Kidney epithelial cell (primary cell): ENCODE data around the gene PLXNB2. TPM values are rescaled to one million over a fixed set of nuclear protein-coding genes. Genes with fewer than 3 reads are reported as not detected.

Source experiments
- DNase-seq: peaks from one replicate; pipeline ENCODE4 v3.0.0-alpha.2; 2010; ENCODE audit warnings: low read depth
- H3K27me3 ChIP-seq: 2 replicates; pipeline ENCODE4 v1.6.0; 2011; ENCODE audit warnings: low read length; ENCODE audit not compliant: control insufficient read depth, insufficient read depth
- H3K36me3 ChIP-seq: 2 replicates; pipeline ENCODE4 v1.5.1; 2011; ENCODE audit warnings: low read length; ENCODE audit not compliant: control insufficient read depth, insufficient read depth
- H3K4me3 ChIP-seq: 2 replicates; pipeline ENCODE4 v1.5.1; 2011; ENCODE audit warnings: low read depth, mild to moderate bottlenecking, control low read depth, low read length
- total RNA-seq: library from RNA; depleted of rRNA; stranded (reverse); fragments of >200 nt; gene quantifications from 2 replicates; pipeline ENCODE4 v1.2.3, GENCODE V29; 2015
- TF ChIP-seq, protein P1 (sequence below): IDR thresholded peaks from 2 replicates; pipeline ENCODE4 v1.5.1; 2011; ENCODE audit warnings: mild to moderate bottlenecking, moderate library complexity, low read length, control low read depth, inconsistent platforms; ENCODE audit not compliant: insufficient read depth, poor library complexity, severe bottlenecking

Gene PLXNB2
- total RNA-seq, 1 donor from 2014 or later, result 251 TPM

DNA sequence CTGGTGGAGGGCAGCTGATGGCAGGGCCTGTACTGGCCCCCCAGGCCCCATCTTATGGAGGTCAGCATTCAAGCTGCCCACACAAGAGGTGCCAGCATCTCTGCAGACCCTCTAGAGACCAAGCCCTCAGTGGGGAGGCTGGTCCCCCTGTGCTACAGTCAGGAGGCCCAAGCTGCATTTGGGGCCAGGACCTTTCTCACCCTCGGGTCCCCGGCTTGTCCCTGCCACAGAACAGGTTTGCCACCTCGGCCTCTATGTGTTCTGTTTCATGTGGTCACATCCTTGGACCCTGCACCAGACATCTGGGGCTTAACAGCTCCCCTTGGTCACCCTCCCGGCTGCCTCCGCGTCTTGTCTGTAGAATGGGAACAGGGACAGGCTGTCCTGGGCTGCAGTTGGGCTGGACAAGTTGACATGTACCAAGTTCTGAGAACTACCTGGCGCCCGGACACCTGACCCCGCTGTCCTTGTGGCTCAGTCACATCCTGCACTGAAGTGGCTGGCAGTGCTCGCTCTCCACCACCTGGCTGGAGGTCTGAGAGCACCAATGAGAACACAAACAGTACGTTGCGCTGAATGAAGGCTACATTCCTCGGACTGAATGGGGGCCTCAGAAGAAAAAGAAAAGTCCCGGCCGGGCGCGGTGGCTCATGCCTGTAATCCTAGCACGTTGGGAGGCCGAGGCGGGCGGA lies 2.7 kb upstream of the PLXNB2 start:
- TF ChIP-seq, protein P1, sequence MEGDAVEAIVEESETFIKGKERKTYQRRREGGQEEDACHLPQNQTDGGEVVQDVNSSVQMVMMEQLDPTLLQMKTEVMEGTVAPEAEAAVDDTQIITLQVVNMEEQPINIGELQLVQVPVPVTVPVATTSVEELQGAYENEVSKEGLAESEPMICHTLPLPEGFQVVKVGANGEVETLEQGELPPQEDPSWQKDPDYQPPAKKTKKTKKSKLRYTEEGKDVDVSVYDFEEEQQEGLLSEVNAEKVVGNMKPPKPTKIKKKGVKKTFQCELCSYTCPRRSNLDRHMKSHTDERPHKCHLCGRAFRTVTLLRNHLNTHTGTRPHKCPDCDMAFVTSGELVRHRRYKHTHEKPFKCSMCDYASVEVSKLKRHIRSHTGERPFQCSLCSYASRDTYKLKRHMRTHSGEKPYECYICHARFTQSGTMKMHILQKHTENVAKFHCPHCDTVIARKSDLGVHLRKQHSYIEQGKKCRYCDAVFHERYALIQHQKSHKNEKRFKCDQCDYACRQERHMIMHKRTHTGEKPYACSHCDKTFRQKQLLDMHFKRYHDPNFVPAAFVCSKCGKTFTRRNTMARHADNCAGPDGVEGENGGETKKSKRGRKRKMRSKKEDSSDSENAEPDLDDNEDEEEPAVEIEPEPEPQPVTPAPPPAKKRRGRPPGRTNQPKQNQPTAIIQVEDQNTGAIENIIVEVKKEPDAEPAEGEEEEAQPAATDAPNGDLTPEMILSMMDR, result no peak

DNA sequence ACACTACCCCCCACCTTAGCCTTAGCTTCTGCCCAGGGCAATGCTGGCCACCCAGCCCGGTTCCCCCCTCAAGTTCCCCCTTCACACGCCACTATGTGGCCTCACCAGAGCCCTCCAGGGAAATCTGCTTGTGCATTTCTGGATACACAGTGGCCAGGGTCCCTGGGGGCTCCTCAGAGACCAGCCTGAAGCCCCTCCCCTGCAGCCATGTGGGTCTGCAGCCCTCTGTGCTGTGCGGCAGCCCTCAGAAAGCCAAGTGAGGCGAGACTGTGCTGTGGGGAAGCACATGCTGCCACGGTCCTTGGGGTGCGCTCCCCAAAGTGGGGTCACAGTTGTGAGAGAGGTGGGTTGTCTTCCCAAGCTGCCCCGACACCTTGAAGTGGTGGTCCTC lies 2.1 kb upstream of the PLXNB2 start:
- Histone ChIP-seq H3K4me3 (no peak overlapping the region), H3K36me3 (no peaks in the 10 kb centered on the region), H3K27me3 (no peaks in the 10 kb centered on the region)
- no peak for DNase-seq
- TF ChIP-seq, protein P1, result no peak

More for the DNA sequence above, 2.7 kb upstream of the PLXNB2 start:
- H3K4me3 ChIP-seq, result no peak overlapping the region
- H3K36me3 ChIP-seq, result no peaks in the 10 kb centered on the region
- DNase-seq, result no peak
- H3K27me3 ChIP-seq, result no peaks in the 10 kb centered on the region

DNA sequence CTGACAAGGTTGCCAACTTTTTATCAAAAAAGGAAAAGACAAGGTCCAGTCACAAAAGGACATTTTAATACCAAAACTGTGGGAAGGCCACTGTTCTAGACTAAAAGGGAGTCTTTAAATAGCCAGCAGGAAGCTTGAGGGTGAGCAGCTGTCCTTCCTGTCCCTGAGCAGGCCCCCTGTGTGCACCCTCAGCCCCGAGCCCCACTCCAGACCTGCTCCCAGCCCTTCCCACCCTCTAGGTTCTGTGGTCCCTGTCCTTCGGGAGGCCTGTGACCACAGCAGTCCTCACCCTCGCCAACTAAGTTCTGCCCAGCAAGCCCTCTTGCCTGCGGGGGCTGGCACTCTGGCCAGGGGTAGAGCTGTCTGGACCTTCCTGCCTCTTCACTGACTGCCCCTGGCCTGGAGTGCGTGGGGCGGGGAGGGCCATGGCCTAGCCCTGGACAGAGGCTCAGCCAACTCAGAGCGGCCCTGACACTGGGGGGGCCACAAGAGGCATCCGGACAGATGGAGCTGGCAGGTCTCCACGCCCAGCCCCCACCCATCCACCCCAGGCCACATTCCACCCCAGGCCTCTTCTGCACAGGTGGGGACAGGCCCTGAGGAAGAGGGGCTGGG lies 1.6 kb upstream of the PLXNB2 start:
- DNase-seq, result no peak
- Histone ChIP-seq H3K36me3 (no peaks in the 10 kb centered on the region), H3K27me3 (no peaks in the 10 kb centered on the region), H3K4me3 (no peak overlapping the region)
- TF ChIP-seq, protein P1, result no peak

DNA sequence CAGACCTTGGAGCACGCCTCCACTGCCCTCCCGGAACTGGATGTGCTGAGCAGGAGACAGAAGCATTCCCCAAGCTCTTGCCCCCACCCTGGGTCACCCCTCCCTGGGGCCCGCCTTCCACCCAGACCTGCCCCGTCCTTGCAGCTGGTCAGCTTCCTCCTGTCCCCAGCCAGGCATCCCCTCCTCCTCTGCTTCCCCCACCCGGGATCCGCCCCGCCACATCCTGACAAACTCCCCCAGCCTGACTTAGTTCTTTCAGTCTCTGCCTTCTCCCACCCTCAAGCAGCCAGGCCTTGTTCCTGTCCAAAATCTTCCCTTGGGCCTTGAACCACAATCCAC lies 1.1 kb upstream of the PLXNB2 start:
- DNase-seq, result no peak
- no peaks in the 10 kb centered on the region for H3K27me3 ChIP-seq
- H3K36me3 ChIP-seq, result peaks cover 1% of the 10 kb centered on the region
- TF ChIP-seq, protein P1, result no peak
- H3K4me3 ChIP-seq, result no peak overlapping the region

DNA sequence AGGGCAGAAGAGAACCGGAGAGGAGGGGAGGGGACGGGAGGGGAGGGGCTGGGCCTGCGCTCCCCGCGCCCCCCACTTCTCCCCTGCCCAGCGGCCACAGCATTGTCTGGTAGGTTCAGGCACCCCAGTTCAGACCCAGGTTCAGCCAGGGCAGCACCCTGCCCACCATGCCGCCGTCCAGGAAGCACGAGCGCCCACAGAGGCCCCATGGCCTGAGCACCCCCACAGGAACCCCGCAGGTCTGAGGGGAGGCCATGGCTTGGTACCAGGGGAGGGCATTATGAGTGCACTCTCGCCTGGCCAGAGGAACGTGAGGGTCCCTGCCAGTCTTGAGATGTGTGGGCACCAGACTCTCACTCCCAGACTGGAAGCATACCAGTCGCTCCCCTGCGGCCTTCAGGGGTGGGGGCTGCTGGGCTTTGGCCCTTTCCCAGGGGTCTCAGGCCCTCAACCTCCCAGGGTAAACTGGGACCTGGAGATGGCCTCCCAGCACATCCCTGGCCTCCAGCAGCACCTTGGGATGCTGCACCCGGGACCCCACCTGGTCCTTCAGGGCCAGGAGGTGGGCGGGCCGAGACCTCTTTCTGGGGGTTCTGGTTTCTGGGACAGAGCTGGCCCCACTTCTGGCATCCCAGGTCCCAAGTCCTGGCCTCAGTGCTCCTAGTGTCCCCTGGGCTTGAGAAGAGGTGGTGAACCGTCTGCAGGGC lies 597 bp upstream of the PLXNB2 start:
- no peaks in the 10 kb centered on the region for H3K27me3 ChIP-seq
- no peak for DNase-seq
- peaks cover 1% of the 10 kb centered on the region for H3K36me3 ChIP-seq
- TF ChIP-seq, protein P1, result no peak
- H3K4me3 ChIP-seq, result no peak overlapping the region
